H9 (cell line): ENCODE measurements around the gene TLL2. TPM values are rescaled to one million over a fixed set of nuclear protein-coding genes. Genes with fewer than 3 reads are reported as not detected.

ENCODE experiments used
- DNase-seq: peaks from one replicate; pipeline ENCODE4 v3.0.0-alpha.2; 2017
- H2AFZ ChIP-seq: one replicate; pipeline ENCODE4 v1.6.1; 2013; ENCODE audit warnings: mild to moderate bottlenecking, low read length, control low read depth, moderate library complexity
- H2AK5ac ChIP-seq: 2 replicates; pipeline ENCODE4 v1.6.1; 2013; ENCODE audit warnings: low read length, control low read depth, mixed read lengths; ENCODE audit not compliant: insufficient read length
- H2BK120ac ChIP-seq: one replicate; pipeline ENCODE4 v1.6.1; 2013; ENCODE audit warnings: low read depth, mild to moderate bottlenecking, low read length, control low read depth, inconsistent platforms; ENCODE audit not compliant: poor library complexity, severe bottlenecking
- H2BK12ac ChIP-seq: 2 replicates; pipeline ENCODE4 v1.6.1; 2013; ENCODE audit warnings: low read length, control low read depth, mixed read lengths, low read depth; ENCODE audit not compliant: insufficient read length
- H2BK15ac ChIP-seq: 2 replicates; pipeline ENCODE4 v1.6.1; 2013; ENCODE audit warnings: low read depth, low read length, control low read depth
- H2BK20ac ChIP-seq: one replicate; pipeline ENCODE4 v1.6.1; 2013; ENCODE audit warnings: low read depth, mild to moderate bottlenecking, low read length, control low read depth, inconsistent platforms; ENCODE audit not compliant: poor library complexity, severe bottlenecking
- H2BK5ac ChIP-seq: 2 replicates; pipeline ENCODE4 v1.6.1; 2013; ENCODE audit warnings: low read length, control low read depth, mixed read lengths; ENCODE audit not compliant: insufficient read length
- H3K14ac ChIP-seq: 2 replicates; pipeline ENCODE4 v1.6.1; 2013; ENCODE audit warnings: low read length, control low read depth; ENCODE audit not compliant: insufficient read depth
- H3K18ac ChIP-seq: 2 replicates; pipeline ENCODE4 v1.6.1; 2013; ENCODE audit warnings: low read depth, mild to moderate bottlenecking, mixed read lengths, low read length, control low read depth; ENCODE audit not compliant: insufficient read length
- H3K23ac ChIP-seq: 2 replicates; pipeline ENCODE4 v1.6.1; 2013; ENCODE audit warnings: low read length, control low read depth, mixed read lengths, low read depth; ENCODE audit not compliant: insufficient read length
- H3K23me2 ChIP-seq: 2 replicates; pipeline ENCODE4 v1.6.1; 2013; ENCODE audit warnings: low read depth, mild to moderate bottlenecking, mixed read lengths, low read length, control low read depth; ENCODE audit not compliant: insufficient read length, poor library complexity, severe bottlenecking
- H3K27ac ChIP-seq: 2 replicates; pipeline ENCODE4 v1.5.1; 2013; ENCODE audit warnings: low read length, control low read depth, mixed read lengths, low read depth; ENCODE audit not compliant: insufficient read length
- H3K27me3 ChIP-seq: 2 replicates; pipeline ENCODE4 v1.6.1; 2013; ENCODE audit warnings: low read length, control low read depth, inconsistent platforms; ENCODE audit not compliant: insufficient read depth
- H3K4ac ChIP-seq: 2 replicates; pipeline ENCODE4 v1.6.1; 2013; ENCODE audit warnings: low read depth, mild to moderate bottlenecking, control low read depth, inconsistent platforms, low read length, moderate library complexity
- H3K4me1 ChIP-seq: 2 replicates; pipeline ENCODE4 v1.6.1; 2013; ENCODE audit warnings: low read length, control low read depth, inconsistent platforms; ENCODE audit not compliant: insufficient read depth
- H3K4me2 ChIP-seq: 2 replicates; pipeline ENCODE4 v1.6.1; 2013; ENCODE audit warnings: low read length, control low read depth, mixed read lengths; ENCODE audit not compliant: insufficient read length, insufficient read depth
- H3K56ac ChIP-seq: 2 replicates; pipeline ENCODE4 v1.6.1; 2013; ENCODE audit warnings: low read depth, mild to moderate bottlenecking, mixed read lengths, low read length, control low read depth; ENCODE audit not compliant: insufficient read length
- H3K79me1 ChIP-seq: 2 replicates; pipeline ENCODE4 v1.6.1; 2013; ENCODE audit warnings: low read depth, mild to moderate bottlenecking, moderate library complexity, low read length, control low read depth, inconsistent platforms; ENCODE audit not compliant: insufficient read depth, poor library complexity, severe bottlenecking
- H3K79me2 ChIP-seq: 2 replicates; pipeline ENCODE4 v1.6.1; 2013; ENCODE audit warnings: low read length, control low read depth, inconsistent platforms; ENCODE audit not compliant: insufficient read depth
- H3K9ac ChIP-seq: 2 replicates; pipeline ENCODE4 v1.6.1; 2013; ENCODE audit warnings: low read length, control low read depth, mixed read lengths; ENCODE audit not compliant: insufficient read length; ENCODE audit errors: extremely low read depth
- H3K9me3 ChIP-seq: one replicate; pipeline ENCODE4 v1.6.1; 2013; ENCODE audit warnings: low read depth, low read length, inconsistent platforms; ENCODE audit not compliant: control insufficient read depth
- H3T11ph ChIP-seq: one replicate; pipeline ENCODE4 v1.6.1; 2013; ENCODE audit warnings: mild to moderate bottlenecking, low read length, control low read depth, inconsistent platforms
- H4K20me1 ChIP-seq: one replicate; pipeline ENCODE4 v1.6.1; 2013; ENCODE audit not compliant: control insufficient read depth, insufficient read length, insufficient read depth
- H4K5ac ChIP-seq: 2 replicates; pipeline ENCODE4 v1.6.1; 2013; ENCODE audit warnings: low read depth, mild to moderate bottlenecking, mixed read lengths, low read length, control low read depth; ENCODE audit not compliant: insufficient read length
- H4K8ac ChIP-seq: replicated peaks from 2 replicates; pipeline ENCODE4 v1.6.1; 2013; ENCODE audit warnings: low read length, control low read depth, mixed read lengths, low read depth; ENCODE audit not compliant: insufficient read length
- H4K91ac ChIP-seq: 2 replicates; pipeline ENCODE4 v1.6.1; 2013; ENCODE audit warnings: low read depth, mild to moderate bottlenecking, moderate library complexity, mixed read lengths, low read length, control low read depth; ENCODE audit not compliant: insufficient read length
- H3K27ac Mint-ChIP-seq, 3 experiments: 2 replicates in 2 of 3; 3 replicates in 1 of 3; pipeline ENCODE4 v1.8.0; 2020 to 2021; ENCODE audit warnings: mixed read lengths in 3 of 3, mild to moderate bottlenecking in 1 of 3, moderate library complexity in 1 of 3
- H3K27me3 Mint-ChIP-seq: 2 replicates; pipeline ENCODE4 v1.8.0; 2021; ENCODE audit warnings: low read depth, mild to moderate bottlenecking, moderate library complexity, mixed read lengths
- H3K36me3 Mint-ChIP-seq, 3 experiments: 2 replicates in 2 of 3; 3 replicates in 1 of 3; pipeline ENCODE4 v1.8.0; 2020 to 2021; ENCODE audit warnings: low read depth in 3 of 3, mixed read lengths in 3 of 3; ENCODE audit not compliant: insufficient read depth in 1 of 3
- H3K4me1 Mint-ChIP-seq, 2 experiments: 2 replicates each; pipeline ENCODE4 v1.8.0; 2020; ENCODE audit warnings: mixed read lengths in 2 of 2
- H3K4me3 Mint-ChIP-seq, 2 experiments: 2 replicates in 1 of 2; 3 replicates in 1 of 2; pipeline ENCODE4 v1.8.0; 2020 to 2021; ENCODE audit warnings: mild to moderate bottlenecking in 2 of 2, mixed read lengths in 2 of 2, moderate library complexity in 1 of 2
- H3K9me3 Mint-ChIP-seq, 2 experiments: 2 replicates in 1 of 2; 3 replicates in 1 of 2; pipeline ENCODE4 v1.8.0; 2020; ENCODE audit warnings: mild to moderate bottlenecking in 2 of 2, mixed read lengths in 2 of 2, moderate library complexity in 1 of 2
- WGBS: extraction: QIAGEN DNeasy Blood & Tissue Kit; methylation state at CpG from one replicate; pipeline ENCODE4 v1.1.7; 2013; ENCODE audit warnings: missing lambda C conversion rate, low lambda C conversion rate, mixed read lengths; ENCODE audit not compliant: insufficient read length; ENCODE audit errors: extremely low coverage; 5-methylcytosine and 5-hydroxymethylcytosine counted together
- total RNA-seq: library from RNA; stranded (reverse); gene quantifications from 2 replicates; pipeline ENCODE4 v1.2.1, GENCODE V29; 2021
- TF ChIP-seq, protein P1 (sequence below): fragments of 200-600 bp; sonication (generic); conservative IDR thresholded peaks from 3 replicates; pipeline ENCODE4 v1.8.0; 2021; ENCODE audit warnings: antibody characterized with exemption, mild to moderate bottlenecking

The TLL2 gene
- total RNA-seq, 1 experiment from 2014 or later = 1.4 TPM

- no peaks in the 10 kb centered on the region for H3K4me1 ChIP-seq
- no peak overlapping the region for H3K23ac ChIP-seq
- H3T11ph ChIP-seq = no peak overlapping the region
- H2BK12ac ChIP-seq = no peak overlapping the region
- Mint-ChIP-seq H3K27ac (no peak overlapping the region), H3K4me1 (no peaks in the 10 kb centered on the region), H3K36me3 (no peaks in the 10 kb centered on the region), H3K9me3 (no peaks in the 10 kb centered on the region), H3K4me3 (no peak overlapping the region), H3K27me3 (no peaks in the 10 kb centered on the region; the same call in 1 of the 2 replicates)
- no peak overlapping the region for H4K5ac ChIP-seq
- no peak overlapping the region for H4K8ac ChIP-seq
- no peaks in the 10 kb centered on the region for H3K9me3 ChIP-seq
- H2BK15ac ChIP-seq = no peak overlapping the region
- TF ChIP-seq, protein P1, sequence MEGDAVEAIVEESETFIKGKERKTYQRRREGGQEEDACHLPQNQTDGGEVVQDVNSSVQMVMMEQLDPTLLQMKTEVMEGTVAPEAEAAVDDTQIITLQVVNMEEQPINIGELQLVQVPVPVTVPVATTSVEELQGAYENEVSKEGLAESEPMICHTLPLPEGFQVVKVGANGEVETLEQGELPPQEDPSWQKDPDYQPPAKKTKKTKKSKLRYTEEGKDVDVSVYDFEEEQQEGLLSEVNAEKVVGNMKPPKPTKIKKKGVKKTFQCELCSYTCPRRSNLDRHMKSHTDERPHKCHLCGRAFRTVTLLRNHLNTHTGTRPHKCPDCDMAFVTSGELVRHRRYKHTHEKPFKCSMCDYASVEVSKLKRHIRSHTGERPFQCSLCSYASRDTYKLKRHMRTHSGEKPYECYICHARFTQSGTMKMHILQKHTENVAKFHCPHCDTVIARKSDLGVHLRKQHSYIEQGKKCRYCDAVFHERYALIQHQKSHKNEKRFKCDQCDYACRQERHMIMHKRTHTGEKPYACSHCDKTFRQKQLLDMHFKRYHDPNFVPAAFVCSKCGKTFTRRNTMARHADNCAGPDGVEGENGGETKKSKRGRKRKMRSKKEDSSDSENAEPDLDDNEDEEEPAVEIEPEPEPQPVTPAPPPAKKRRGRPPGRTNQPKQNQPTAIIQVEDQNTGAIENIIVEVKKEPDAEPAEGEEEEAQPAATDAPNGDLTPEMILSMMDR = no peak
- no peak overlapping the region for H3K14ac ChIP-seq
- DNase-seq = no peak
- no CpG with 5 or more reads among the region's 3 CpGs for WGBS
- no peaks in the 10 kb centered on the region for H4K20me1 ChIP-seq
- H2BK20ac ChIP-seq = no peak overlapping the region
- no peaks in the 10 kb centered on the region for H3K79me2 ChIP-seq
- no peak overlapping the region for H2AFZ ChIP-seq
- no peak overlapping the region for H3K56ac ChIP-seq
- no peak overlapping the region for H2BK5ac ChIP-seq
- no peak overlapping the region for H2BK120ac ChIP-seq
- no peak overlapping the region for H3K9ac ChIP-seq
- H3K4me2 ChIP-seq = no peak overlapping the region
- H4K91ac ChIP-seq = no peak overlapping the region
- no peaks in the 10 kb centered on the region for H3K79me1 ChIP-seq
- no peaks in the 10 kb centered on the region; the same call in 1 of the 2 replicates for H3K27me3 ChIP-seq
- no peak overlapping the region for H2AK5ac ChIP-seq
- no peaks in the 10 kb centered on the region for H3K23me2 ChIP-seq
- no peak overlapping the region for H3K18ac ChIP-seq
- H3K4ac ChIP-seq = no peak overlapping the region
- no peak overlapping the region for H3K27ac ChIP-seq
Observed at GRCh38 chr10:96365571-96365970, 148.2 kb downstream of the TLL2 start.
